ENCODE results near the gene ANO4.
A peak's percentile ranks its signal among the peaks of the same experiment; 100 is the strongest.

ANO4 gene

DNA sequence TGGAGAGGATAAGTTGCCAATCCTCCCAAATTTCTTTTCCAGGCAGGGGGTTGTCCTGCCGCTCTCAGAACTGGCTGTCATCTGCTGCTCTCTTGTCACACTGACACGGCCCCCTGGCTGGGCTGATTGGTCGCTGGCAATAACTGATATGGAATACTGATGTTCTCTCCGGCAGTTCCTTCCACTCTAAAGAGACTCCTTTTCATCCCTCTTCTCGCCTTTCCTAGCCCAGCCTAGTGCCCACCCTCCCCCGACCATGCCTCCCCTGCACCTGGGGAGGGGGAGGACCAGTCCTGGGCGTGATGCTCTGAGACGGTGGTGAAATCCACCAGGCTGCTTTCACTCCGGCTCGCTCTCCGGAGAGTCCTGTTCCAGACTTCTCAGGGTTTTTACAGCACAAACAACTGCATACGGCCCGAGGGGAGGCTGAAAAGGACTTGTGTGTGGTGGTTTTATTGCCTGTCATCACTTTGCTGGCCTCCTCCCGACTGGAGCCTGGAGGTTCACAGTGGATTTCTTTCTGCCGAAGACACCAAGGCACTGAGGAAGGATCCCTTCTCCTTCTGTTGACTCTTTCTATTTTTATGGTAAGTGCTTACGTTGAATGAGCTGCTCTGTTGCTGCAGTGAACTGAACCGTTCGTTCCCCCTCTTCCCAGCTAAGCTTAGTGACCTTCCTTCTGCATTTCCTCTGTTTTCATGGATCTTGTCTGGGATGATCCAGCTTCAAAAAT lies at the start of gene ANO4:
TSS of gene ANO4 (plus strand) at position 336 of the 733 bp plus-strand sequence. CDS start 107,010 bp downstream, outside the sequence.
- no peak for DNase-seq (ENCODE audit: low read depth)
- TF ChIP-seq, protein P1, sequence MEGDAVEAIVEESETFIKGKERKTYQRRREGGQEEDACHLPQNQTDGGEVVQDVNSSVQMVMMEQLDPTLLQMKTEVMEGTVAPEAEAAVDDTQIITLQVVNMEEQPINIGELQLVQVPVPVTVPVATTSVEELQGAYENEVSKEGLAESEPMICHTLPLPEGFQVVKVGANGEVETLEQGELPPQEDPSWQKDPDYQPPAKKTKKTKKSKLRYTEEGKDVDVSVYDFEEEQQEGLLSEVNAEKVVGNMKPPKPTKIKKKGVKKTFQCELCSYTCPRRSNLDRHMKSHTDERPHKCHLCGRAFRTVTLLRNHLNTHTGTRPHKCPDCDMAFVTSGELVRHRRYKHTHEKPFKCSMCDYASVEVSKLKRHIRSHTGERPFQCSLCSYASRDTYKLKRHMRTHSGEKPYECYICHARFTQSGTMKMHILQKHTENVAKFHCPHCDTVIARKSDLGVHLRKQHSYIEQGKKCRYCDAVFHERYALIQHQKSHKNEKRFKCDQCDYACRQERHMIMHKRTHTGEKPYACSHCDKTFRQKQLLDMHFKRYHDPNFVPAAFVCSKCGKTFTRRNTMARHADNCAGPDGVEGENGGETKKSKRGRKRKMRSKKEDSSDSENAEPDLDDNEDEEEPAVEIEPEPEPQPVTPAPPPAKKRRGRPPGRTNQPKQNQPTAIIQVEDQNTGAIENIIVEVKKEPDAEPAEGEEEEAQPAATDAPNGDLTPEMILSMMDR (IDR thresholded peaks at IDR 0.05; ENCODE audit: control insufficient read depth, insufficient read depth, low read depth, low read length, missing control alignments): no peak
- peak within 1 kb of the TSS; percentile 6 for H3K4me3 ChIP-seq (ENCODE audit: control insufficient read depth, low read depth, low read length)

DNA sequence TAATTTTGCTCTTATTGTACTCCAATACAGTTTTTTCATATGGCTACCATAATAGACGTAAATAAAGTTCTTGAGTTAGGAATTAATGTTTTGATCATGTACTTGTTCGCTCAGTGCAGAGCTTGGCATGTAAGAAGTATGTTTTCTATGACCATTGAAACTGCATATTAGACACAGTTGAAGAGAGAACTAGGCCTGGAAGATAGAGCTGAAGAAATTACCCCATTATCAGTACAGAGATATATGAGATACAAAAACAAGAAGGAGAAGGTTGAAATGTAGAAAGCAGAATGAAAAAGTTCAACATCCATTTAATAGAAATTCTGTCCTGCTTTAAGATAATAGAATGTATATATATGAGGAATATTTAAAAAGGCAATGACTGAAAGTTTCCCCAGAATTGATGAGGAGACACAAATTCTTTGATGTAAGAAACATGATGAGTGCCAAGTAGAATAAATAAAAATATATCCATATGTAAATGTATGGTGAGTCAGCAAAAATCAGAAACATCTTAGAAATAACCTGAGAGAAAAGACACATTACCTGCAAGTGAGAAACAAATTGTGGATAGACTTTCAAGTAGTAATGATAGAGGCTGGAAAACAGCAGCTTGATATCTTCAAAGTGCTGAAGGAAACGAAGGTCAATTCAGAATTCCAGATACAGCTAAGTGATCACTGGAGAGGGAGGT lies 49.1 kb upstream of the ANO4 start:
- TF ChIP-seq, protein P1 (IDR thresholded peaks at IDR 0.05; ENCODE audit: control insufficient read depth, insufficient read depth, low read depth, low read length, missing control alignments): no peak
- no peak for DNase-seq (ENCODE audit: low read depth)
- no peak overlapping the region for H3K4me3 ChIP-seq (ENCODE audit: control insufficient read depth, low read depth, low read length)

DNA sequence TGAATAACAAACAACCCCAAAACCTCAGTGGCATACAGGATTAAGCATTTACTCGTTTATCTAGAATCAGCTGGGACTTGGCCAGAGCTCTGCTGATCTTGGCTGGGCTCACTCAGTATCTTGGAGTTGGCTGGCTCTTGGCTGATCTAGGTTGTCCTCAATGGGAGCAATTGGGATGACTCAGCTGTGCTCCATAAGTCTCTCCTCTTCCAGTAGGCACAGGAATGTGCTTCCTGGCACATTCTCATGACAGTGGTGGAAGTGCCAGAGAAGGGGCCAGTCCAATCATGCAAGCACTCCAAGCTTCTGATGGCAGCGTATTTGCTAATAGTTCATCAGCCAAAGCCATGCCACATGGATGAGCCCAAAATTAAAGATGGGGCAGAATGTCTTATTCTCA lies 41.7 kb upstream of the ANO4 start:
- TF ChIP-seq, protein P1 (IDR thresholded peaks at IDR 0.05; ENCODE audit: control insufficient read depth, insufficient read depth, low read depth, low read length, missing control alignments): no peak

DNA sequence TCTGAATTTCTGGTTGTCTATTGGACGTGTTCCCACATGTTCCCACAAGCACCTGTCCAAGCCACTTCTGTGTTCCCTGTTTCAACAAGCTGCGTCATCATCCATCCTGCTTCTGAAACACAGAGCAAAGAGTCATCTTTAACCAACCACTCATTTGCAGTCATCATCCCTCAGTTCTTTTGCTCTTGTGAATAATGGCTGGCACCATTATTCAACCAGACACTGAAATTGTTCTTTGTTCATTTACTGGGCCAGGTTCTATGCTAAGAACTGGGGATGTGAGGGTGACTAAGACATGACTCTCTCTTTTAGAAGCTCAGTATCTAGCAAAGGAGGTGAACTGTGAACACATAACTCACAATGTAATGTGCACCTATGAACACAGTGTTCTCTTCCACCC lies 40.7 kb upstream of the ANO4 start:
- no peak overlapping the region for H3K4me3 ChIP-seq (ENCODE audit: control insufficient read depth, low read depth, low read length)
- no peak for DNase-seq (ENCODE audit: low read depth)
- TF ChIP-seq, protein P1 (IDR thresholded peaks at IDR 0.05; ENCODE audit: control insufficient read depth, insufficient read depth, low read depth, low read length, missing control alignments): no peak

More for the DNA sequence above, 41.7 kb upstream of the ANO4 start:
- no peak overlapping the region for H3K4me3 ChIP-seq (ENCODE audit: control insufficient read depth, low read depth, low read length)
- DNase-seq (ENCODE audit: low read depth): no peak

DNA sequence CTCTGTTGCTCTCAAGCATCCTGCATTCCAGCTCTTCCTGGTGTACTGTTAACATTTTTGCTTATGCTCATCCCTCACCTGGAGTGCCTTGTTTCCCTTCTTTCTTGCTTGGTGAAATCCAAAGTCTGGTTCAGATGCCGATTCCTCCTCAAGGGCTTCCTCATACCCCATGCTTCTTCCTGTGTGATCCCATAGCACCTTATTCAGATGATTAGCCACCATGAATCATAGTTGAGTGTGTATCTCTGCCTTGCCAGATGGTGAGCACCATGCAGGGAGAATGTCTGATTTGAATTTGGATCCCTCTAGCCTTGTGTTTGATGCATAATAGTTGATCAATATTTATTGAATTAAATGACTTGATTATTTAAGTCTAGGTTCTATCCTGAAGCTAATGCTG lies 39.4 kb upstream of the ANO4 start:
- no peak overlapping the region for H3K4me3 ChIP-seq (ENCODE audit: control insufficient read depth, low read depth, low read length)
- TF ChIP-seq, protein P1 (IDR thresholded peaks at IDR 0.05; ENCODE audit: control insufficient read depth, insufficient read depth, low read depth, low read length, missing control alignments): no peak
- DNase-seq (ENCODE audit: low read depth): no peak

DNA sequence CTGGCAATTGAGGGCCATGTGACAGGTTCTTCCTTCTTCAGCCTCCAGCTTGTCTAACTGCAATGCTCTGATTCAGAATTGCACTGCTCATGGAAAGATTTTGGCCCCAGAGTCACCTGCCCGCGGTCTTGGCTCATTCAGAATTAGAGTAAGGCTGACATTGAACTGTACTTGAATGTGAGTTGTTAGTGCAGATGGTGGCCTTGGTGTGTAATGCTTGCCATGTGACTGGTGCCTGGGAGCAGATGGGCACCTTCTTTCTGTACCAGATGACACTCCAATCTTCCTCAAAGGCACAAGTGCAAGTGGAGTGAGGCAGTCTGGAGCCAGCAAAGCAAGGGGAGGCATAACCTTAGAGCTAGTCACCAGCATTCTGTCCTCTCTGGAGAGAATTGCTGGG lies 36.5 kb upstream of the ANO4 start:
- TF ChIP-seq, protein P1 (IDR thresholded peaks at IDR 0.05; ENCODE audit: control insufficient read depth, insufficient read depth, low read depth, low read length, missing control alignments): no peak
- no peak for DNase-seq (ENCODE audit: low read depth)
- no peak overlapping the region for H3K4me3 ChIP-seq (ENCODE audit: control insufficient read depth, low read depth, low read length)
